ENCODE results near the gene PNKD.
A peak's percentile ranks its signal among the peaks of the same experiment; 100 is the strongest.

The PNKD gene

GRCh38 chr2:218256612-218257350 is 13.5 kb upstream of the PNKD start:
- DNase-seq (ENCODE audit: low read depth in 3 of 3), result no peak

- DNase-seq (ENCODE audit: low read depth in 3 of 3), result peak; percentile 40 to 62 (median 42)
Measured at GRCh38 chr2:218257390-218257981, 12.8 kb upstream of the PNKD start.

- DNase-seq (ENCODE audit: low read depth in 3 of 3), result no peak
Measured at GRCh38 chr2:218259099-218259961, 11.0 kb upstream of the PNKD start.

- no peak for DNase-seq (ENCODE audit: low read depth in 3 of 3)
Measured at GRCh38 chr2:218260166-218260565, 10.2 kb upstream of the PNKD start.

GRCh38 chr2:218260742-218261422 is 9.4 kb upstream of the PNKD start, which contains the start of gene GPBAR1:
TSS of gene GPBAR1 (plus strand) at chr2:218261015. CDS start at chr2:218262725, 1,710 bp downstream.
- no peak for DNase-seq (ENCODE audit: low read depth in 3 of 3)

GRCh38 chr2:218261423-218262236 is 8.7 kb upstream of the PNKD start:
- DNase-seq (ENCODE audit: low read depth in 3 of 3), result no peak

GRCh38 chr2:218262237-218262600 is 8.1 kb upstream of the PNKD start:
- DNase-seq (ENCODE audit: low read depth in 3 of 3), result no peak

GRCh38 chr2:218262631-218263586 is 7.4 kb upstream of the PNKD start:
- no peak for DNase-seq (ENCODE audit: low read depth in 3 of 3)

GRCh38 chr2:218263817-218264641 is 6.3 kb upstream of the PNKD start:
- no peak for DNase-seq (ENCODE audit: low read depth in 3 of 3)

- DNase-seq (ENCODE audit: low read depth in 3 of 3), result no peak
Measured at GRCh38 chr2:218264773-218265561, 5.4 kb upstream of the PNKD start.

- DNase-seq (ENCODE audit: low read depth in 3 of 3), result no peak
Measured at GRCh38 chr2:218265626-218266025, 4.7 kb upstream of the PNKD start.

GRCh38 chr2:218266316-218266979 is 3.9 kb upstream of the PNKD start:
- no peak for DNase-seq (ENCODE audit: low read depth in 3 of 3)

- no peak for DNase-seq (ENCODE audit: low read depth in 3 of 3)
Measured at GRCh38 chr2:218267259-218267658, 3.1 kb upstream of the PNKD start.

GRCh38 chr2:218270721-218271486 is 585 bp downstream of the PNKD start:
- DNase-seq (ENCODE audit: low read depth in 3 of 3), result no peak

GRCh38 chr2:218271487-218271797 is 1.1 kb downstream of the PNKD start:
- DNase-seq (ENCODE audit: low read depth in 3 of 3), result no peak

GRCh38 chr2:218271865-218272530 is 1.7 kb downstream of the PNKD start:
- DNase-seq (ENCODE audit: low read depth in 3 of 3), result no peak

All from stimulated activated CD4-positive, alpha-beta T cell treated with anti-CD3 and anti-CD28 coated beads, TNF-alpha, amount 100 ng/mL, for 24 hours (primary cell).